SIG-M5 treated with dmso at 0.1 percent for 504 hours (cell line): ENCODE data around the gene SPATA1.
A peak's percentile ranks its signal among the peaks of the same experiment; 100 is the strongest.
"Not testable (repeated sequence)": the region's sequence is repeated elsewhere in the genome, so short reads cannot be mapped to it uniquely, and the experiment has no call there.

Source experiments
- DNase-seq: peaks from one replicate; lab custom pipeline; 2025; ENCODE audit not compliant: unreplicated experiment; lab: John Stamatoyannopoulos, UW

The SPATA1 gene

GRCh38 chr1:84506002-84506728, at the start of gene SPATA1, which contains the start of gene GNG5:
Gene SPATA1, plus strand, starts transcription at chr1:84506386. Its CDS starts 9,974 bp downstream, at chr1:84516360.
Gene GNG5, minus strand, starts transcription at chr1:84506581. Its CDS starts 490 bp downstream, at chr1:84506091.
- peak; percentile 87 for DNase-seq

- no peak for DNase-seq
Observed at GRCh38 chr1:84462118-84462517, 44.1 kb upstream of the SPATA1 start.

GRCh38 chr1:84467298-84467697, 38.9 kb upstream of the SPATA1 start:
- DNase-seq: no peak

GRCh38 chr1:84476225-84476624, 30.0 kb upstream of the SPATA1 start:
- no peak for DNase-seq

- DNase-seq: peak; percentile 78
Observed at GRCh38 chr1:84478876-84479868, 27.0 kb upstream of the SPATA1 start, which contains the start of gene RPF1. Gene RPF1, plus strand, starts transcription at chr1:84479266. Its CDS starts 16 bp downstream, at chr1:84479282.

- DNase-seq: no peak
Observed at GRCh38 chr1:84479998-84480397, 26.2 kb upstream of the SPATA1 start.

GRCh38 chr1:84480650-84481049, 25.5 kb upstream of the SPATA1 start:
- DNase-seq: no peak

GRCh38 chr1:84481317-84481716, 24.9 kb upstream of the SPATA1 start:
- DNase-seq: no peak

GRCh38 chr1:84488107-84488506, 18.1 kb upstream of the SPATA1 start:
- no peak for DNase-seq

GRCh38 chr1:84489766-84490165, 16.4 kb upstream of the SPATA1 start:
- DNase-seq: no peak

- DNase-seq: no peak
Observed at GRCh38 chr1:84492726-84493125, 13.5 kb upstream of the SPATA1 start.

- no peak for DNase-seq
Observed at GRCh38 chr1:84493747-84494146, 12.4 kb upstream of the SPATA1 start.

- DNase-seq: no peak
Observed at GRCh38 chr1:84496498-84496897, 9.7 kb upstream of the SPATA1 start.

GRCh38 chr1:84497631-84498275, 8.4 kb upstream of the SPATA1 start:
- DNase-seq: no peak

- no peak for DNase-seq
Observed at GRCh38 chr1:84502927-84503326, 3.3 kb upstream of the SPATA1 start.

- DNase-seq: peak; percentile 32
Observed at GRCh38 chr1:84504580-84505492, 1.4 kb upstream of the SPATA1 start.

- DNase-seq: peak; percentile 34
Observed at GRCh38 chr1:84505493-84506001, 639 bp upstream of the SPATA1 start.

GRCh38 chr1:84506729-84507453, 705 bp downstream of the SPATA1 start:
- peak; percentile 35 for DNase-seq

GRCh38 chr1:84507887-84508286, 1.7 kb downstream of the SPATA1 start:
- not testable (repeated sequence) for DNase-seq
